OCI-LY7 (cell line): ENCODE data around the gene RAPH1.

Source experiments
- EZH2phosphoT487 ChIP-seq: fragments of 200-600 bp; sonication (generic); IDR thresholded peaks from 2 replicates; pipeline ENCODE4 v1.6.1; 2018; ENCODE audit warnings: low read depth, borderline replicate concordance, mild to moderate bottlenecking, mixed run types, antibody characterized with exemption, low read length, moderate library complexity, mixed read lengths
- TF ChIP-seq, protein P1 (sequence below): fragments of 200-600 bp; sonication (generic); conservative IDR thresholded peaks from 2 replicates; pipeline ENCODE4 v1.5.1; 2014; ENCODE audit warnings: mild to moderate bottlenecking, antibody characterized with exemption, low read length, moderate library complexity, mixed read lengths

DNA sequence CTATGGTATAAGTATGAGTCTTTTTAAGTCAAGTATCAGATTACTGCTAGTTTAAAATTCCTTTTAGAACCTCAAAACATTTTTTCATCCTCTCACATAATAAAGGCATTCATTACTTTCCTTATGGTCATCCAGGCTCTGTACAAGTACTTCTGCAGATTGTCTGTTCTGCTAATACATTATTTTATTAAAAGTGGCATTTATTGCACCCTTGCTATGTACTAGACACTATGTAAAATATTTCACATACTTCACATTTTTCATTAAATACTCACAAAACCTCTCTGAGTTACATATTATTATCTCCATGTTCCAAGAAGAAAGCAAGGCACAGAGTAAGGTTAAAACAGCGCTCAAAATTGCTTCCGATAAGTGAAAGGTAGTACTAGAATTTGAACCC lies 84.1 kb downstream of the RAPH1 start:
- TF ChIP-seq, protein P1, sequence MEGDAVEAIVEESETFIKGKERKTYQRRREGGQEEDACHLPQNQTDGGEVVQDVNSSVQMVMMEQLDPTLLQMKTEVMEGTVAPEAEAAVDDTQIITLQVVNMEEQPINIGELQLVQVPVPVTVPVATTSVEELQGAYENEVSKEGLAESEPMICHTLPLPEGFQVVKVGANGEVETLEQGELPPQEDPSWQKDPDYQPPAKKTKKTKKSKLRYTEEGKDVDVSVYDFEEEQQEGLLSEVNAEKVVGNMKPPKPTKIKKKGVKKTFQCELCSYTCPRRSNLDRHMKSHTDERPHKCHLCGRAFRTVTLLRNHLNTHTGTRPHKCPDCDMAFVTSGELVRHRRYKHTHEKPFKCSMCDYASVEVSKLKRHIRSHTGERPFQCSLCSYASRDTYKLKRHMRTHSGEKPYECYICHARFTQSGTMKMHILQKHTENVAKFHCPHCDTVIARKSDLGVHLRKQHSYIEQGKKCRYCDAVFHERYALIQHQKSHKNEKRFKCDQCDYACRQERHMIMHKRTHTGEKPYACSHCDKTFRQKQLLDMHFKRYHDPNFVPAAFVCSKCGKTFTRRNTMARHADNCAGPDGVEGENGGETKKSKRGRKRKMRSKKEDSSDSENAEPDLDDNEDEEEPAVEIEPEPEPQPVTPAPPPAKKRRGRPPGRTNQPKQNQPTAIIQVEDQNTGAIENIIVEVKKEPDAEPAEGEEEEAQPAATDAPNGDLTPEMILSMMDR, result no peak
- no peak for TF ChIP-seq EZH2phosphoT487
